ENCODE results near the gene SNAPIN. TPM values are rescaled to one million over a fixed set of nuclear protein-coding genes. Genes with fewer than 3 reads are reported as not detected.
A peak's percentile ranks its signal among the peaks of the same experiment; 100 is the strongest.

The SNAPIN gene
- polyA plus RNA-seq, 10 donors = 44.5 to 50.4 (median 46.6) TPM

DNA sequence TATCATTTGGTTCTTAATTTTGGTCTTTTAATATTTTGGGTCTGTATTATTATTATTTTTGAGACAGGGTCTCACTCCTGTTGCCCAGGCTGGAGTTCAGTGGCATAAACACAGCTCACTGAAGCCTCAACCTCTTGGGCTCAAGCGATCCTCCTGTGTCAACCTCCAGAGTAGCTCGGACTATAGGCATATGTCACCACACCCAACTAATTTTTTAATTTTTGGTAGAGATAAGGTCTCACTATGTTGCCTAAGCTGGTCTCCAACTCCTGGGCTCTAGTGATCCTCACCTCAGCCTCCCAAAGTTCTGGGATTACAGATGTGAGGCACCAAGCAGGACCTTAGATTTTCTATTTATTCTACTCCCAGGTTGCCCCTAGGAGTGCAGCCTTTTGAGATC is 15.0 kb downstream of the SNAPIN start:
- DNase-seq = no peak

DNA sequence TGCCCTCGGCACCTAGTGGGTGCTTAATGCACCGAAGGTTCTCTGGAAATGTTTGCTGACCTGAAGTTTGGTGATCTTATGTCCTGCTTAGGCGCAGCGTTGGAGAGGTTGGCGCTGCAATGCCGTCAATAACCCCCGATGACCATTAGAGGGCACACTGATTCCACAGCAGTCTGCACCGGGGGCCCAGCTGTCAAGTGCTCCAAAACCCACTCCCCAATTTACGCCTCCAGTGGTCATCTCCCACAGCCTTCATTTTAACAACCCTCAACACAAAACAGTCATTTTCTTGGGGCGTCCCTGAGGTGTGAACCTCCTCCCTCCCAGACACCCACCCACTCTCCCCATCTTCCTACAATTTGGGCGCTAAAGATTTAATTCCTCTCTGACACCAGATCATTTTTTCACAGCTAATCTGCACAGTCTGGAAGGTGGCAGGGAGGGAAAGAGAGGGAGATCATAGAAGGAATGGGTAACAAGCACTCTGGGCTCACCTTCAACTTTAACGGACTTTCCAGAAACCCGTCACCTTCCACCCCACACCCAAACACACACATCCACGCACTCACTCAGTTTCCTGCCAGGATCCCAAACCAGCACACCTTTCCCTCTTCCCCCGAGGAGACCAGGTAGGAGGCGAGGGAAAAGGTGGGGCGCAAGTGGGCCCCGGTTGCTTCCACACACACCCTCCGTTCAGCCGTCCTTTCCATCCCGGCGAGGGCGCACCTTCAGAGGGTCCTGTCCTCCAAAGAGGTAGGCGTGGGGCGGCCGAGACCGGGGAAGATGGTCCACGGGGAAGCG is 19.4 kb downstream of the SNAPIN start:
- DNase-seq = peak in 2 of 3 donors; percentile 62 to 83

DNA sequence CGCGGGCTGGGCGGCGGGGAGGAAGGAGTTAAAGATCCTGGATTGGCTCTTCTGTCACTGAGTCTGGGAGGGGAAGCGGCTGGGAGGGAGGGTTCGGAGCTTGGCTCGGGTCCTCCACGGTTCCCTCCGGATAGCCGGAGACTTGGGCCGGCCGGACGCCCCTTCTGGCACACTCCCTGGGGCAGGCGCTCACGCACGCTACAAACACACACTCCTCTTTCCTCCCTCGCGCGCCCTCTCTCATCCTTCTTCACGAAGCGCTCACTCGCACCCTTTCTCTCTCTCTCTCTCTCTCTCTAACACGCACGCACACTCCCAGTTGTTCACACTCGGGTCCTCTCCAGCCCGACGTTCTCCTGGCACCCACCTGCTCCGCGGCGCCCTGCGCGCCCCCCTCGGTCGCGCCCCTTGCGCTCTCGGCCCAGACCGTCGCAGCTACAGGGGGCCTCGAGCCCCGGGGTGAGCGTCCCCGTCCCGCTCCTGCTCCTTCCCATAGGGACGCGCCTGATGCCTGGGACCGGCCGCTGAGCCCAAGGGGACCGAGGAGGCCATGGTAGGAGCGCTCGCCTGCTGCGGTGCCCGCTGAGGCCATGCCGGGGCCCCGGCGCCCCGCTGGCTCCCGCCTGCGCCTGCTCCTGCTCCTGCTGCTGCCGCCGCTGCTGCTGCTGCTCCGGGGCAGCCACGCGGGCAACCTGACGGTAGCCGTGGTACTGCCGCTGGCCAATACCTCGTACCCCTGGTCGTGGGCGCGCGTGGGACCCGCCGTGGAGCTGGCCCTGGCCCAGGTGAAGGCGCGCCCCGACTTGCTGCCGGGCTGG is 20.2 kb downstream of the SNAPIN start, which contains the start of gene NPR1:
Gene NPR1, plus strand, starts transcription at position 170 of the 818 bp plus-strand sequence. Its CDS starts 421 bp downstream, at position 591.
- DNase-seq = peak in 2 of 3 donors; percentile 57 to 80

DNA sequence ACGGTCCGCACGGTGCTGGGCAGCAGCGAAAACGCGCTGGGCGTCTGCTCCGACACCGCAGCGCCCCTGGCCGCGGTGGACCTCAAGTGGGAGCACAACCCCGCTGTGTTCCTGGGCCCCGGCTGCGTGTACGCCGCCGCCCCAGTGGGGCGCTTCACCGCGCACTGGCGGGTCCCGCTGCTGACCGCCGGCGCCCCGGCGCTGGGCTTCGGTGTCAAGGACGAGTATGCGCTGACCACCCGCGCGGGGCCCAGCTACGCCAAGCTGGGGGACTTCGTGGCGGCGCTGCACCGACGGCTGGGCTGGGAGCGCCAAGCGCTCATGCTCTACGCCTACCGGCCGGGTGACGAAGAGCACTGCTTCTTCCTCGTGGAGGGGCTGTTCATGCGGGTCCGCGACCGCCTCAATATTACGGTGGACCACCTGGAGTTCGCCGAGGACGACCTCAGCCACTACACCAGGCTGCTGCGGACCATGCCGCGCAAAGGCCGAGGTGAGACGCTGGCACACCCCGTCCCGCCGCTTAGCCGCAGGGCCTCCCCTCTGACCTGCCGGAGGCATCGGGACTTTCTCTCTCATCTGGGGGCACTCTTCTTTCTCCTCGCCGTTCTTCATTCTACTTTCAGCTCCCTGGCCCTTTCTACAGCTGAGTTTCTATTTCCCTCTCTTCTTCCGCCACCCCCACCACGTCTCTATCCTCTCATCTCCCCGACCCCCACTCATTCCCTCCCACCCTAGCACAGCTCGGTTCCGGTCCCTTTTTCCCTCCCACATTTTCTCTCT is 21.0 kb downstream of the SNAPIN start:
- peak in 2 of 3 donors; percentile 40 to 80 for DNase-seq

DNA sequence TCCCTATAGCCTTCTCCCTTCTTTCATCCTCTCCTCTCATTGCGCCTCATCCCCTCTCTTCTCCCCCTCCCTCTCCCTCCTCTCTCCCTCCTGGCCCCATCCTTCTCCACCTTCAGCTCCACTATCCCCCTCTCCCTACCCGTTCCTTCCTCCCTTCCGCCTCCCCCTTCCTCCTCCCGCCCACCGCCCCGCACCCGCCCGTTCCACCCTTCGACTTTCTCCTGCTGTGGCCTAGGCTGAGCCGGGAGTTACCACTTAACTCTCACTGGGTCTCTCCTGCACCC is 21.6 kb downstream of the SNAPIN start:
- DNase-seq = no peak

DNA sequence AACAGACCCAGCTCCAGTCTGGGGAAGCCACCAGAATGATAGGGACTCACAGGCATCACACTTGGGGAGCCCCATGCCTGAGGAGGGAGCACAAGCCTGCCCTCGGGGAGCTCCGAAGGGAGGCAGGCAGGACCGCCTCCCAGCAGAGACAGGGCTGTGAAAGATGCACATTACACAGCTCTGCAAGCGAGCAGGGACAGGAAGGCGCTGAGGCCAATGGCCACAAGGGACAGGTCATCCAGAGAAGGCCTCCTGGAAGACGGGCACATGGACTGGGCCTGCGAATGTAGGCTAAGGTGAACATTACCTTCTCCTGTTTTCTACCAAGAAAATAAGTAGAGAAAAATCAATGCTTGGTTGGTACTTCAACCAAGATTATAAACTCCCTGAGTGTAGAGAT is 24.2 kb downstream of the SNAPIN start:
- DNase-seq = no peak

DNA sequence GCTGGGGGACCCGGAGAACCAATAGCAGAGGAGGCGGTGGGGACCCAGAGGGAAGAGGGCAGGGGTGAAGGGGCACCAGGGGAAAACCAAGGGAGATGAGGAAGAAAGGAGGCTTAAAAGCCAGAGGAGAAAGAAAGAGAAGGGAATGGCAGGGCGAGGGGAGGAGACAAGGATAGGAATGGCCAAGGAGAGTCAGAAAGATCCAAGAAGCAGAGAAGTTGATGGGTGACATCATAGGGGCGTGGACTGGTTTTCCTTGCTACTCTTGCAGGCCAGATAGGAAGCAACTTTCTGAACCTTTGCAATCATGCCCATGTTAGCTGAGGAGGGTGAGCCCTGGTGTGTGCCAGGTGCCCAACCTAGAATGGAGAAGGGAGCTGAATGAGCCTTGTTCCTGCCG is 25.4 kb downstream of the SNAPIN start:
- peak in 1 of 3 donors; percentile 35 for DNase-seq

DNA sequence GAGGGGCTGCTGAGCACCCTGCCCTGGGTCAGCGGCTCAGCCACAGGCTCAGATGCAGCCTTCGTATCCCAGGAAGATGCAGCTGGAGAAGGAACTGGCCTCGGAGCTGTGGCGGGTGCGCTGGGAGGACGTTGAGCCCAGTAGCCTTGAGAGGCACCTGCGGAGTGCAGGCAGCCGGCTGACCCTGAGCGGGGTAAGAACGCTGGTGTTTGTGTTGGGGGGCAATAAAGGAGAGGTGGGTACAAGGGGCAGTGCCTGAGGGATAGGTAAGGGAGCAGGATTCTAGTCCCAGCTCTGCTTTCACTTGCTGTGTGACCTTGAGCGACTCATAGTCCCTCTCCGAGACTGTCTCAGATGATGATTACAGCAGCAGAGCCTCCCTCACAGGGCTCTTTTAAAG is 26.4 kb downstream of the SNAPIN start:
- DNase-seq = no peak

DNA sequence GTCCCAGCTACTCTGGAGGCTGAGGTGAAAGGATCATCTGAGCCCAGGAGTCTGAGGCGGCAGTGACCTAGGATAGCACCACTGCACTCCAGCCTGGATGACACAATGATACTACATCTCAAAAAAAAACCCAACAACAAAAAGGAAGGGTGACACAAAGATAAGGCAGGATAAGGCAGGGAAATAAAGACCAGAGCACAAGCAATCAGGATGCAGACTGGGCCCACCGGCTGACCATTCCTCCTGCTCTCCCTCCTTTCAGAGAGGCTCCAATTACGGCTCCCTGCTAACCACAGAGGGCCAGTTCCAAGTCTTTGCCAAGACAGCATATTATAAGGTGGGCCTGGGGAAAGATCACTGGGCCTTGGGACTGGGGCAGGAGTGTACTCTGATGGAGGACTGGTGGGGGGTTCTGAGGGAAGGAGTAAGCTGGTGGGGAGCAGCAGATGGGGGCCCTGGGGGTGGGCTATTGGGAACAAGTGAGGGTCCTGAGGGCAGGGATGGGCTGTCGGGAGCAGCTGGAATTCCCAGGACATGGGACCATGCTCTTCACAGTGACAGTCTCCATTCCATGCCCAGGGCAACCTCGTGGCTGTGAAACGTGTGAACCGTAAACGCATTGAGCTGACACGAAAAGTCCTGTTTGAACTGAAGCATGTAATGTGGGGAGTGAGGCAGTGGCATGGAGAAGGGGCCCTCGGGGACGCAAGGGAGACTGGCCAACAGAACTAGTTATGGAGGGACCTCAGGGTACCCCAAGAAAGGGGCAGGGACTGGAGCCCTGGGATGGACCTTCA is 27.2 kb downstream of the SNAPIN start:
- DNase-seq = no peak

DNA sequence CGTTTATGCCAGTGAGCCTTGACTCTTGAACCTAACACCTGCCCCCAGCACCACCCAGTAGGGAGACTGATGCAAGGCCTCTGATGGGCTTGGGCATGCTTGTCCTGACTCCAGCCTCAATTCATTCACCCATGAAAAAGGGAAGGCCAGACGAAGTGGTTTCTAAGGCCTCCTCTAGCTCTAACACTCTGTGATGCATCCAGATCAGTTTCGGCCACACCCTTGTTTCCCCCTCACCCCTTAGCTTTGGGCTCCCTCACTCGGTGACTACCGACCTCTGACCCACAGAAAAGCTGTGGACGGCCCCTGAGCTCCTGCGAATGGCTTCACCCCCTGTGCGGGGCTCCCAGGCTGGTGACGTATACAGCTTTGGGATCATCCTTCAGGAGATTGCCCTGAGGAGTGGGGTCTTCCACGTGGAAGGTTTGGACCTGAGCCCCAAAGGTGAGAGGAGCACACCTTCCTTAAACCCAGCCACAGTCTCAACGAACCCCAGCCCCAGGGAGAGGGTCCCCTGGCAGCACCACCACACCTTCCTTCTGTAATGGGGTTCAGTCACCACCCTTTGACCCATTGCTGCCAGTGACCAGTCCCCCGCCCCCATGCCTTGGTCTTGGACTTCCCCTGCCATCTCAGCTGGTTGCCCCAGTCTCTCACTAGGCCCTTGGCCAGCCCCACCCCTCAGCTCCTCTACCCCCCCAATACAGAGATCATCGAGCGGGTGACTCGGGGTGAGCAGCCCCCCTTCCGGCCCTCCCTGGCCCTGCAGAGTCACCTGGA is 29.0 kb downstream of the SNAPIN start:
- no peak for DNase-seq

DNA sequence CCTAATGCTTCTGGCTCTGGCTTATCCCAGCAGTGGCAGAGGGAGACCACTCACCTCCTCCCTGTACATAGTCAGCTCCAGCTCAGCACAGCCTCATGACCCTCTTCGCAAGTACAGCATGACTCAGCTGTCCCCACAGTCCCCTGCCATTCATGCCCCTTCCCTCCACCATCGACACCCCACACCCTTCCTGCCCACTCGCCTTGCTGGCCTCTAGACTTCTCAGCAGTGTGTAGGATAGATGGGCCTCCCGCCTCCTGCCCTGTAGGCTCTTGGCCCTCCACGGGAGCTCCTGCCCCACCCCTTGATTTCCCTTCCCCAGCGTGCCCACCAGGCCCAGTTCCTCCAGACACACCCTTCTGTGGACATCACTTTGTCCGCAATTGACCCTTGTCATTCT is 29.8 kb downstream of the SNAPIN start:
- no peak for DNase-seq

DNA sequence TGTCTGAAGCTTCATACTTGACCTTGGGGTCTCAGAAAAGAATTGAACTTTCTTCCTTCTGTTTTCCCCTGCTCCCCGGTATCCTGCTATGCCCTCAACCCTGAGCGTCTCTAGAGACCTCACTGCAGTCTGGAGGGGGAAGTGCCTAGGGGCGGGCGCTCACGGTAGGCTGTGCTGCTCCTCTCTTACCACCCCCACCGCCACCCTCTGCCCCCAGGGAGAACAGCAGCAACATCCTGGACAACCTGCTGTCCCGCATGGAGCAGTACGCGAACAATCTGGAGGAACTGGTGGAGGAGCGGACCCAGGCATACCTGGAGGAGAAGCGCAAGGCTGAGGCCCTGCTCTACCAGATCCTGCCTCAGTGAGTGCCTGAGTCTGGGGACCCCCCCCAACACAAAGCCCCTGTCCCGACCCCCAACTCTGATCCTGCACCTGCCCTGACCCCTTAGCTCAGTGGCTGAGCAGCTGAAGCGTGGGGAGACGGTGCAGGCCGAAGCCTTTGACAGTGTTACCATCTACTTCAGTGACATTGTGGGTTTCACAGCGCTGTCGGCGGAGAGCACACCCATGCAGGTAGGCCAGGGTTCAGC is 30.3 kb downstream of the SNAPIN start:
- no peak for DNase-seq

DNA sequence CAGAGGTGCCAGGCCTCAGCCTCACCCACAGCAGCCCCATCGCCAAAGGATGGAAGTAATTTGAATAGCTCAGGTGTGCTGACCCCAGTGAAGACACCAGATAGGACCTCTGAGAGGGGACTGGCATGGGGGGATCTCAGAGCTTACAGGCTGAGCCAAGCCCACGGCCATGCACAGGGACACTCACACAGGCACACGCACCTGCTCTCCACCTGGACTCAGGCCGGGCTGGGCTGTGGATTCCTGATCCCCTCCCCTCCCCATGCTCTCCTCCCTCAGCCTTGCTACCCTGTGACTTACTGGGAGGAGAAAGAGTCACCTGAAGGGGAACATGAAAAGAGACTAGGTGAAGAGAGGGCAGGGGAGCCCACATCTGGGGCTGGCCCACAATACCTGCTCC is 35.0 kb downstream of the SNAPIN start:
- no peak for DNase-seq

DNA sequence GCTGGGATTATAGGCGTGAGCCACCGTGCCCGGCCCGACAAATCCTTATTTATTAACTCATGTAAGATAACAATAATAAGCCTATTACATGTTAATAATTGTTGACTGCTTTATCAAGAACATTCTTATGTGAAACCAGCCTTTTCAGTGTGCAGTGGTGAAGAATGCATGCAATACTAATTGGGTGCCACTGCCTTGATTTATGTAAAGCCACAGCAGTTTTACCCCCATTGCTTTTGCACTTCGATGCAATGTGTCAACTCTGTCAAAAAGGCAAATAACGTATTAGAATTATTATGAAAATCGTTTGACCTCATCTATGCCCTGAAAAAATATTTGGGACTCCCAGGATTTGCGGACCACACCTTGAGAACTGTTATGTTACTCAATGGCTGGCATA is 38.2 kb downstream of the SNAPIN start:
- no peak for DNase-seq

DNA sequence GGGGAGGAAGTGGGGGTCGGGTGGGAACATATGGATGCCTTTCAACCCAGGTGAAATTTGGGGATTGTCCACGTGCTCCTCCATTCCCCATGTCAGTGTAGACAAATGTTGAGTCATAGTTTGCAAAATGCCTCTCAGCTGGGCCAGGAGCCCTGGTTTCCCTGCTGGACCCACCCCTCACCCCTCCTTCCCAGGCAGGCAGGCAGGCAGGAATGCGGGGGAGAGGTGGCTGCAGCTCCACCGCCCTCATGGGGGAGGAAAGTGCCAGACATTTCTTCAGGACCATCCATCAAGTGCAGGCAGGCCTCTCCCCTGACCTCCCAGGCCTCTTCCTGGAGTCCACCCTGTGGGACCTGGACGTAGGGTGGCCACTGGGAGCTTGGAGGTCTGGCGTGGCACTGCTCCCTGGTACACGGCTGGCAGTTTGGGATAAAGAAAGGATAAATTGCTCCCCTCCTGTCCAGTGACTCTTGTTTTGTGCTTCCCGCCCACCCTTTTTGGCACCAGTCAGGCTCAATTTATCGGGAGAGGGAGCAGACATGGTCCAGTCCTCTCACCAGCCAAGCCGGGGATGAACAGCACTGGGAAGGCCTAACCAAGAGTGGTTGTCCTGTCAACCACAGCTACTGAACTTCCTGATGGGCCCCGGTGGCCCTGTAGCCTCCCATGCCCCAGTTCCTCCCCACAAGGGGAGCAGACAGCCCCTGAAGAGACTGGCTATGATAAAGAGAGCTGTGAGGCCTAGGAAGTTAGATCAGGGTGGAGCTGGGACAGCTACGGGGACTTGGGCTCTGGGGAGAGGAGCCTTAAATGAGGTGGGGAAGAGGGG is 38.9 kb downstream of the SNAPIN start:
- peak in 2 of 3 donors; percentile 23 to 76 for DNase-seq

DNA sequence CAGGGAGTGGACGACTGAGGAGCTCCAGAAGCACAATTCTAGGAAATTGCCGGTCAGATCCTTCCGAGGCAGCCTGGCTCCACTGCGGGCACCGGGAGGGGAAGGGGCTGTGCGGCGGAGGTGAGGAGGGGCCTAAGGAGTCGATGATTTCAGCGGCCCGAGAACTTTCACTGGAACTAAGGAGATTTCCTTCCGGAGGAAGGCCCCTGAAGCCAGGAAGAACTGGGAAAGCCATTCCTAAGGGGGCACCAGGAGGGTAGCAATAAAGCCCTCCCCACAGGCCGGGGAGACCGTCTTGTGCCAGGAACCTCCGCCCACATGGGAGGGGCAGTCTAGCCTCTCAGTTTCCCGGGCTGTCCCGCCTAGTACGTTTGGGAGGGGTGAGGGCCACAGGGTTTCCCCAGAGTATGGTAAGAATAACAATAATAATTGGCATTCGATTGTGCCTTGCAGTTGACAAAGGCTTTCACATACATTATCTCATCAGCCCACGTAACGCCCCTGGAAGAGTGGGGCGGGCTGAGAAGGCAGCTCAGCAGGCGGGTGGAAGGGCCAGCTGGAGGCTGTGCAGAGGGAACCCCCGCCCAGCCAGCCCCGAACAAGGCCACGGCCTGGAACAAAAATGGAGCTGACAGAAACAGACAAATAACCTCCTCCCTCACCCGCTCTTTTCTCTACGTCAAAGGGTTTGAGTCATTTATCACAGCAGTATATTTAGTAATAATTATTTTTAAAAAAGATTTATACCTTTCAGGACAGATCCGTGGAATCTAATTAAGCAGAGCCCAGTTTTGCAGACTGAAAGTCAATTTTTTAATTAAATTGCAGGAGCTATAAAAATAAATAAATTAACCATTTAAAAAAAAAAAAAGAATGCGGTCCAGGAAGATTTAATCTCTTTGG is 39.8 kb downstream of the SNAPIN start:
- DNase-seq = peak in 2 of 3 donors; percentile 68 to 82

DNA sequence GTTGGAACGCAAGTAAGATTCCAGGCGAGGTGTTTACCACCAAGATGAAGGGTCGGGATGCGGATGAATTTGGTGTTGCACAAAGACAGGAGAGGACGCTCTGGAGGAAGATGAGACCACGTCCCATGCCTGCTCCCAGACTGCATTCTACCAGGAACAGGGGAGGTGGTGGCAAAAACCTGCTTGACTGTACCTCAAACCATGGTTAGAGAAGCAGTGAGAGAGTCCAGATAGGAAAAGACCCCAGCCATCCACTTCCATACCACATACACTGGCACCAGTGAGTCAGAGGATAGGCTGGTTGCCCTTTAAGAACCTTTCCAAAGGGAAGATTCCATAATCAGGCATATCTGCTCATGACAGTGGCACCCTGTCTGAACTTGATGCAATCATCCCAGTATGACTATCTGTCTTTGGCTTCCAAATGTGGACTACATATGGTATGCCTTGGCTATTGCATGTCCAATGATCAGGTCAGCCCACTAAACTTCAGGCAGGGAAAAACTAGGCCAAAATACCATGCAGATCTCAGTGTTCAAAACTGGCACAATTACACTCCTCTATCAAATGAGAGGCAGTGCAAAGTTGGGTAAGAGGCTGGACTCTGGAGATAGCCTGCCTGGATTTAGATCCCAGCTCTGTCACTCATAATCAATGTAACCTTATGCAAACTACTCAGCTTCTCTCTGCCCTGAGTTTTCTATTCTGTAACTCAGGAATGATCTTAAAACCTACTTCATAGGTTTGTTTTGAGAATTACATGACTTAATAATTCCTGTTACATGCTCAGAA is 40.6 kb downstream of the SNAPIN start:
- DNase-seq = no peak
